ENCODE data around the gene TNRC6C. TPM values are rescaled to one million over a fixed set of nuclear protein-coding genes. Genes with fewer than 3 reads are reported as not detected.

The TNRC6C gene
- total and polyA plus RNA-seq, 2 of the 13 experiments (the other 11 are each of a cell fraction or from before 2014, with no cell fraction given), result 0.66 to 4.9 TPM

- TF ChIP-seq LRRFIP1 (CRISPR knock-in tag; conservative IDR thresholded peaks at IDR 0.05) (no peak), ZNF850 (CRISPR knock-in tag; conservative IDR thresholded peaks at IDR 0.05) (no peak), PHF20 (CRISPR knock-in tag; IDR thresholded peaks at IDR 0.05) (no peak), ZBTB43 (CRISPR knock-in tag; conservative IDR thresholded peaks at IDR 0.05) (no peak), ARHGAP35 (CRISPR knock-in tag; IDR thresholded peaks at IDR 0.05; ENCODE audit: borderline replicate concordance) (no peak), ZBTB42 (CRISPR knock-in tag; IDR thresholded peaks at IDR 0.05) (no peak), KLF16 (CRISPR knock-in tag; IDR thresholded peaks at IDR 0.05) (no peak), ZBTB4 (CRISPR knock-in tag; IDR thresholded peaks at IDR 0.05; ENCODE audit: borderline replicate concordance) (no peak)
These were observed 124.5 kb downstream of the TNRC6C start (continued) for GRCh38 chr17:78082988-78083387.
